Measurements from ENCODE around the gene FOXL3. TPM values are rescaled to one million over a fixed set of nuclear protein-coding genes. Genes with fewer than 3 reads are reported as not detected.

Gene FOXL3
- total and polyA plus RNA-seq, 8 donors: not detected

DNA sequence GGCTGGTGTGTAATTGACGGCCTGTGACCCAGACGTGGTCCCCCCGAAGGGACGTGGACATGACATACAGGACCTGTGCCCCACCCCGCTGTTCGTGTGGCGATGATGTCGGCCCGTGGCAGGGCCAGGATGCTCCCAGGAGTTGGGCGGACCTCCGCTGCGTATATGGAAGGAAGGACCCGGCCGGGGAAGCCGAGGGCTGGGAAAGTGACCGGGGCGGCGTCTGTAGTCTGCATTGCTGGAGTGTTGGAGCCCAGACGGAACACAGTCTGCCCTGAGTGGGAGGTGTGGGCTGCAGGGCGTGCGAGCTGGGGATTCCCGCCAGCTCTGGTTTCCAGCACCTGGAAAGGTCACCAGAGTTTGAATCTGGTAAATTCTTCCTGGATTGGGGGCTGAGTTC is 45.0 kb upstream of the FOXL3 start:
- no peak for DNase-seq
- Histone ChIP-seq H3K4me3 (no peak overlapping the region), H3K4me1 (peaks cover 5 to 29% (median 15%) of the 10 kb centered on the region in 4 donors), H3K27me3 (no peaks in the 10 kb centered on the region), H3K36me3 (peaks cover 30 to 77% (median 61%) of the 10 kb centered on the region in 4 donors), H3K27ac (peak overlapping the region in 1 of 5 donors; percentile 21), H3K9me3 (no peaks in the 10 kb centered on the region)
- 81 to 93% (median 91%) methylated on average over 21 to 22 of the region's 22 CpGs for WGBS, 5 donors
- TF ChIP-seq EP300 (IDR thresholded peaks at IDR 0.05) (no peak), POLR2AphosphoS5 (IDR thresholded peaks at IDR 0.05) (no peak), POLR2A (IDR thresholded peaks at IDR 0.05) (no peak)
- intact Hi-C loops (cut with DNase I; ENCODE audit: low total_unique reads): no loop called here

DNA sequence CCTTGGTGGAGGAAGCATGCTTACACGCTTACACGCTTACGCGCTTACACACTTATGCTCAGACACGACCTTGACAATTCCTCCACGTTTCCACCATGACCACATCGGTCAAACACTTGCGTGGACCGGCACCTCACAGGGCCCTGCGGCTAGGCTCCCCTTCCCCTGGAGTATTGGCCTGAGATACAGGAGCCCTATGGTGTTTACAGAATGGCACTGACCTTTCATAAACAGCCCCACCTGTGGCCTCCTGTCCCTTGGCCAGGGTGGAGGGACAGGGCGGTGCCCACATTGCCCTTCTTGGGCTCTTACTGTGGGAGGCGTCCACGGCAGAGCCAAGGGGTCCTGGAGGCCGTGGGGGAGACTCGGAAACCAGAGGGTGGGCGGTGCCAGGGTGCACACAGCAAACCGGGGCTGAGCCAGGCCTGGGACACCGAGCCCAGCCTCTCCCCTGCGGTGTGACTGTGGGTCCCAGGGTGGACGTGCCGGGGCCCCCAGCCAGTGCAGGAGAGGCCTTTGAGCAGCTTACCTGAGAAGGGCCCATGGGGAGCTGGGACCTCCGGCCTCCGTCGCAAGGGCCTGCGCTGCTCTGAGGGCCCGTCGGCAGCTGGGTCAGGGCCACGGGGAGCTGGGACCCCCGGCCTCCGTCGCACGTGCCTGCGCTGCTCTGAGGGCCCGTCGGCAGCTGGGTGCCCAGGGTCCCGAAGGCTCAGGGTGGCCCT is 44.2 kb upstream of the FOXL3 start:
- peaks cover 3 to 24% (median 12%) of the 10 kb centered on the region in 4 donors for H3K4me1 ChIP-seq
- DNase-seq: no peak
- H3K27me3 ChIP-seq: no peaks in the 10 kb centered on the region
- 83 to 91% (median 90%) methylated on average over 29 to 36 of the region's 36 CpGs for WGBS, 5 donors
- no peak overlapping the region for H3K4me3 ChIP-seq
- H3K27ac ChIP-seq: peak overlapping the region in 3 of 5 donors; percentile 8 to 21 (median 17)
- peaks cover 38 to 85% (median 69%) of the 10 kb centered on the region in 4 donors for H3K36me3 ChIP-seq
- intact Hi-C loops (cut with DNase I; ENCODE audit: low total_unique reads): no loop called here
- TF ChIP-seq POLR2A (IDR thresholded peaks at IDR 0.05) (no peak), POLR2AphosphoS5 (IDR thresholded peaks at IDR 0.05) (no peak)
- H3K9me3 ChIP-seq: no peaks in the 10 kb centered on the region

DNA sequence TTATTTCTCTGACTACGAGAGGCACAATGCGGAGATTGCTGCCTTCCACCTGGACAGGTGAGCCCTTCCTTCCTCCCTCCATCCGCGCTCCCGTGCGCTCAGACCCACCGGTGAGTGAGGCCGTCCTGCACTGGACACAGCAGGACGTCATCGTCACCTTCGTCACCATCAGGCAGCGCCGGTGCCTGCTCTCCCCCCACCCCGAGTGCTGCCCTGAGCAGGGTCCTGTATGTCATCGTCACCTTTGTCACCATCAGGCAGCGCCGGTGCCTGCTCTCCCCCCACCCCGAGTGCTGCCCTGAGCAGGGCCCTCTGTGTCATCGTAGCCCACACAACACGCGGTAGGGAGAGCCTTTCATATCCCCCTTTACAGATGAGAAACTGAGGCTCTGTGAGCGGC is 43.5 kb upstream of the FOXL3 start:
- Histone ChIP-seq H3K4me3 (no peak overlapping the region), H3K27ac (no peak overlapping the region), H3K27me3 (no peaks in the 10 kb centered on the region), H3K36me3 (peaks cover 44 to 92% (median 76%) of the 10 kb centered on the region in 4 donors), H3K9me3 (no peaks in the 10 kb centered on the region), H3K4me1 (peaks cover 0 to 17% (median 5%) of the 10 kb centered on the region in 4 donors)
- WGBS, 5 donors: 87 to 95% (median 93%) methylated on average over 20 to 22 of the region's 22 CpGs
- DNase-seq: no peak
- TF ChIP-seq, protein P1, sequence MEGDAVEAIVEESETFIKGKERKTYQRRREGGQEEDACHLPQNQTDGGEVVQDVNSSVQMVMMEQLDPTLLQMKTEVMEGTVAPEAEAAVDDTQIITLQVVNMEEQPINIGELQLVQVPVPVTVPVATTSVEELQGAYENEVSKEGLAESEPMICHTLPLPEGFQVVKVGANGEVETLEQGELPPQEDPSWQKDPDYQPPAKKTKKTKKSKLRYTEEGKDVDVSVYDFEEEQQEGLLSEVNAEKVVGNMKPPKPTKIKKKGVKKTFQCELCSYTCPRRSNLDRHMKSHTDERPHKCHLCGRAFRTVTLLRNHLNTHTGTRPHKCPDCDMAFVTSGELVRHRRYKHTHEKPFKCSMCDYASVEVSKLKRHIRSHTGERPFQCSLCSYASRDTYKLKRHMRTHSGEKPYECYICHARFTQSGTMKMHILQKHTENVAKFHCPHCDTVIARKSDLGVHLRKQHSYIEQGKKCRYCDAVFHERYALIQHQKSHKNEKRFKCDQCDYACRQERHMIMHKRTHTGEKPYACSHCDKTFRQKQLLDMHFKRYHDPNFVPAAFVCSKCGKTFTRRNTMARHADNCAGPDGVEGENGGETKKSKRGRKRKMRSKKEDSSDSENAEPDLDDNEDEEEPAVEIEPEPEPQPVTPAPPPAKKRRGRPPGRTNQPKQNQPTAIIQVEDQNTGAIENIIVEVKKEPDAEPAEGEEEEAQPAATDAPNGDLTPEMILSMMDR (IDR thresholded peaks at IDR 0.05): no peak
- no peak for TF ChIP-seq EP300 (IDR thresholded peaks at IDR 0.05)
- no peak for TF ChIP-seq POLR2AphosphoS5 (IDR thresholded peaks at IDR 0.05)
- TF ChIP-seq POLR2A (IDR thresholded peaks at IDR 0.05): no peak
- intact Hi-C loops (cut with DNase I; ENCODE audit: low total_unique reads): no loop called here

DNA sequence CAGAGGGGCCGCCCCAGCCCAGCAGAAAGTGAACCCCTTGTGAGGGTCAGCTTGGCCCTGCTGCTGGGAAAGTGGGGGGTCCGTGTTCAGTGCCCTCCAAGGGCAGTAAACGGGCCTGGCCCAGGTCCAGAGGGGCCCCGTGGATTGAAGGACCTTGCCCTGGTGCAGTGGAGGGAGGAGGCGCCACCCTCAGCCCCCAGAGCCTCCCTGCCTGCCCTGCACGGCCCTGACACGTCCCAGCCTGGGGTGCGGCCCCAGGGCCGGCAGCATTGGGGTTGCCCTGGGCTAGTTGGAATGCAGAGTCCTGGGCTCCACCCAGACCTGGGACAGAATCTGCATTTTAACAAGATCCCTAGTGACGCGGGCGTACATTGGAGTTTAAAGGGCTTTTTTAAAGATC is 42.8 kb upstream of the FOXL3 start:
- Histone ChIP-seq H3K27ac (no peak overlapping the region), H3K27me3 (no peaks in the 10 kb centered on the region), H3K4me1 (peaks cover 0 to 14% (median 5%) of the 10 kb centered on the region in 4 donors), H3K9me3 (no peaks in the 10 kb centered on the region), H3K36me3 (peaks cover 51 to 94% (median 82%) of the 10 kb centered on the region in 4 donors), H3K4me3 (no peak overlapping the region)
- intact Hi-C loops (cut with DNase I; ENCODE audit: low total_unique reads): no loop called here
- DNase-seq: no peak
- 75 to 91% (median 81%) methylated on average over 8 to 12 of the region's 12 CpGs for WGBS, 5 donors
- TF ChIP-seq, protein P1 (IDR thresholded peaks at IDR 0.05): no peak
- TF ChIP-seq POLR2A (IDR thresholded peaks at IDR 0.05): no peak
- TF ChIP-seq EP300 (IDR thresholded peaks at IDR 0.05): no peak
- TF ChIP-seq POLR2AphosphoS5 (IDR thresholded peaks at IDR 0.05): no peak

DNA sequence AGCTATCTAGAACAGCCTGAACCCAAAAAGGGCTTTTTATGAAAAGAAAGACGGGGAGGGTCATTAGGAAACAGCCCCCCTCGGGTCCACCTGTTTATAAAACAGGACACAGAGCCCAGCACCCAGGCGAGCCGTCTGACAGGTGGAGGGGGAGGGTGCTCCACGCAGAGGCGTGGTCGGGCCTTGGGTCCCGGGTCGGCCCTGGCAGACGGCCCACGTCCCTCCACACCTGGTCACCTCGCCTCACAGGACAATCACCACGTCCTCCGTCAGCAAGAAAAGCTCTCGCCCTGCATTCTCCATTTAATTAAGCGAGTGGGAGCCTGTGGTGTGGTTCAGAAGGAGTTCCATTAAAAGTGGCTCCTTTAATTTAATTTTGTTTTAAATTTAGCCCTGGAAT is 42.3 kb upstream of the FOXL3 start:
- intact Hi-C loops (cut with DNase I; ENCODE audit: low total_unique reads): no loop called here
- Histone ChIP-seq H3K27ac (no peak overlapping the region), H3K9me3 (no peaks in the 10 kb centered on the region), H3K4me1 (peaks cover 0 to 14% (median 5%) of the 10 kb centered on the region in 4 donors), H3K27me3 (no peaks in the 10 kb centered on the region), H3K4me3 (no peak overlapping the region), H3K36me3 (peaks cover 56 to 94% (median 84%) of the 10 kb centered on the region in 4 donors)
- TF ChIP-seq, protein P1 (IDR thresholded peaks at IDR 0.05): no peak
- TF ChIP-seq EP300 (IDR thresholded peaks at IDR 0.05) (no peak), POLR2A (IDR thresholded peaks at IDR 0.05) (no peak)
- 72 to 84% (median 78%) methylated on average over 16 of the region's 16 CpGs for WGBS, 5 donors
- DNase-seq: no peak
